ENCODE measurements around the gene MRPL52.
"Not testable (repeated sequence)": the region's sequence is repeated elsewhere in the genome, so short reads cannot be mapped to it uniquely, and the experiment has no call there.

The MRPL52 gene

DNA sequence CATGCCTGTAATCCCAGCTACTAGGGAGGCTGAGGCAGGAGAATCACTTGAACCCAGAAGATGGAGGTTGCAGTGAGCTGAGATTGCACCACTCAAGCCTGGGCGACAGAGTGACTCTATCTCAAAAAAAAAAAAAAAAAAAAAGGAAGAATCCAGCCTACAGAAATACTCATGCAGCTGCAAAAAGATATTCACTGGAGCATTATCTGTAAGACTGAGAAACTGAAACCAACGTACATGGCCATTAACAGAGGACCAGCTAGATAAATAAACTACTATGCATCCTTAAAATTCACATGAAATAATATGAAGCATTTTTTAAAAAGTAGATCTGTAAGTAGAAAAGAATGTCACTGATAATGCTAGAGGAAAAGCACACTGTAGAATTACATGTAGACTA, 18.0 kb upstream of the MRPL52 start:
- DNase-seq = no peak

DNA sequence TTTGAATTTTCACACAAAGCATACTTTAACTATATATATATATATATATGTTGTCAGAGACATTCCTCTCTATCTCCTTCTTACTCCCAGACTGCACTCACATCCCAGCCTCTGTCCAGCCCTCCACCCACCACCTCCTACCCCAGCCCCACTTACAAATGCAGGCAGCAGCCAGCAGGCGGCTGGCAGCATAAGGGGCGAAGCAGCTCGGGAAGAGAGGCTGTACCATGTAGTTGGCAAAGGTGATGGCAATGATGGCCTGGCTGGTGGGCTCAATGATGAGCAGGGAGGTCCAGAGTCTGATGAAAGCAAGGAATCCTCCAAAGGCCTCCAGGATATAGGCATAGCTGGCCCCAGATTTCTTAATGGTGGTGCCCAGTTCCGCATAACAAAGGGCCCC, 16.9 kb upstream of the MRPL52 start:
- no peak for DNase-seq

DNA sequence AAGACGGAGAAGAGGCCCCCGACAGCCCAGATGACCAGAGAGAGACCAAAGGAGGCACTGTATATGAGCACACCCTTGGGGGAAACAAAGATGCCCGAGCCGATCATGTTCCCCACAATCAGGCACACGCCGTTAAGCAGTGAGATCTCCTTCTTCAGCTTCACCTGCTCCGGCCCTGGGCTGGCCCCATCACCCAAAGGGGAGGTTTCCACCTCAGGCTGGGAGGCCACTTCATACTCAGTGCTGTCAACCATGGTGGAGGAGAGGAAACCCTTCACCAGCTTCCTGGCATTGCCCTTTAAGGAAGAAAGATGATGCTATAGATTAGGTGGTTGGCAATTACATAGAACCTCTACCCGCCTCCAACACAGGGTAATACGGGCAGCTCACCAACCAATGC, 16.5 kb upstream of the MRPL52 start:
- DNase-seq = no peak

DNA sequence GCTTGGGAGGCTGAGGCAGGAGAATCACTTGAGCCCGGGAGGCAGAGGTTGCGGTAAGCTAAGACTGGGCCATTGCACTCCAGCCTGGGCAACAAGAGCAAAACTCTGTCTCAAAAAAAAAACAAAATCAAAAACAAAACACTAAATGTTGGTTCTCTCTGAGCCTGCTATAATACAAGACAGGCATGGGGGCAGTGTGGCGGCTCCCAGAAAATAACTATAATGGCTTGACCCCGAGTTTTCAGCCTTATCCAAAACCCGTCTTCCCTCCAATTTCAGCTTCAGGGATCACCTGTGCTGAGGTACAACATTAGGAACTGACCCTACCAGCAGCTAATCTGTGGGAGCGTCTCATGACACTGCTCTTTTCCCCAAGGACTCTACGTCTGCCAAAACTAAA, 15.3 kb upstream of the MRPL52 start:
- DNase-seq = no peak

DNA sequence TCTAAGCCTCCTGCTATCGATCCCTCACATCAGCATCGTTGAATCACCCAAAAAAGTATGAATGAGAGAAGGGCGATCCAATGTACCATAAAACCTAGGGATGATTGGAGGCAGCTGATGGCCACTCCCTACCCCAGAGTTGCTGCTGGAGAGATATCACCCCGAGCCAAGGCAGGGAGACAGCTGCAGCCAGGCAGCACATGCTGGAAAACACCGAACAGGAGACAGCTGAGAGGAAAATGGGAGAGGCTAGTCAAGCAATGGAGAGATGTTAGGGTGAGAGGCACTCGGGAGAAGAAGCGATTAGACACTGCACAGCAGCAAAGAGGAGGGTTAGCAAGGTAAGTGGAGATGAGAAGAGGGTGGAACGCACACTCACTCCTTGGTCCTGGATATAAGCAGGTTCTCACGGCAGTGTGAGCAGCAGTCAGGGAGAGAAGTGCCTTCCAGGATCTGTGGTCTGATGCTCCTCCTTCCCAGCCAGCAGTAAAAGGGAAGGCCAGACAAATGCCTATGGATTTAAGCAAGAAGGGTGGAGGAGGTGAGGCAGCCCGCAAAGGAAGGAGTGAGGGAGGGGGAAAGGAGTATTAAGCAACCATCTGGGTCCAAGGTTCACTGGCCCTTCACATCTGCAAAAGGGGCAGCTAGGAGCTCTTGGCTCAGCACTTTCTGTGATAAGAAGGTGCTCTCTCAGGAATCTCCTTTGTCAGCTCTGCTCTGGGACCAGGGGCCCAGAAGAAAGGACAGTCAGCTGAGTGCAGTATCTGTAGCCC, 14.6 kb upstream of the MRPL52 start, which contains the start of gene SLC7A7:
SLC7A7 (minus strand) TSS at position 495 of the 773 bp plus-strand sequence. CDS start 2,037 bp downstream, outside the sequence.
- DNase-seq = no peak

DNA sequence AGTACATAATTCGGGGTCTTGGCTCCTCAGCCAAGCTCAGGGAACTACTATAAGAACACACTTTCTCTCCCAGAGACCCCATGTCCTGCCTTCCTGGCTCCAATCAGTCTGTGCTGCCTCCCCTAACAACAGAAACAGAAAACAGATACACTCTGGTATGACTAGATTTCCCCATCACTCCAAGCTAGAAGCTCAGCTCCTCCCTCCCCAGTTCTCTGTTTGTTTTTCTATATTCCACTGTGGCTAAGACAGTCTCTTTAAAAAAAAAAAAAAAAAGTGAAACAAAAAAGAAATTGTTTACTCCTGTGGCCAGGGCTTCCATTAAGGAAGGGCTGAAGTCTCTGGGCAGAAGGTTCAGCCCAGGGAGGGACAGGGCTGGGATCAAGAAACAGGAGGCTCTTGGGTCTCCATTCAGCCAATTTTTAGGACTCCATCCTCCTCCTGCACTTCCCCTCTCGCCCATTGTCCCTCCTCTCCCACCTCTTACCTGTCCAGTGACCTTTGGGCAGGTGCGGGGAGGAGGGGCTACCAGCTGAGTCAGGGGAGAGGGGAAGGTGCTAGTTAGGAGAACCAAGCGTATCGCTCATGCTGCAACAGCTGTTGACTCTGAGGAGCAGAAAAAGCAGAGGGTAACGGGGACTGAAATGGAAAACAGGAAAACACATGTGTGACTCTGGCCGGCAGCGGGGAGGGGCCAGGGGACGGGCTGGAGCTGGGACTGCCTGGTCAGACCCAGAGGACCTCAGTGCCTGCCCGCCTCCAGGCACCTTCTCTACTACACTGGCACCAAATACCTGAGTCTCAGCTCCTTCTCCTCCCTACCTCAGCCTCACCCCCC, 10.3 kb upstream of the MRPL52 start:
- DNase-seq = no peak

DNA sequence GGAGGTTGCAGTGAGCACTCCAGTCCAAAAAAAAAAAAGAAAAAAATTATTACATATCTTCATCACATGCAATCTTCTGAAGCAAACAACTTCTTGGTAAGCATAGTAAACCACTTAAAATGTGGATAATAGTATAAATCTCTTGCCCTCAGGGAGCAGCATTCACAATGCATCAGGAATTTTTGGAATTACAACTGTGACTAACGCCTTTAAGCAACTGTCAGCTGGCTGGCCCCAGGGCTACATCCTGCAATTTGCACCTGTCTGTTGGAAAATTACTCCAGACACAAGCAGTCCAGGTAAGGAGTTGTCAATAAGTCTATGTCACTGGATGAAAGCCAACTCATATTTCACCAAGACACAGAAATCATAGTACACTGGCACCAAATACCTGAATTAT, 9.0 kb upstream of the MRPL52 start:
- no peak for DNase-seq

DNA sequence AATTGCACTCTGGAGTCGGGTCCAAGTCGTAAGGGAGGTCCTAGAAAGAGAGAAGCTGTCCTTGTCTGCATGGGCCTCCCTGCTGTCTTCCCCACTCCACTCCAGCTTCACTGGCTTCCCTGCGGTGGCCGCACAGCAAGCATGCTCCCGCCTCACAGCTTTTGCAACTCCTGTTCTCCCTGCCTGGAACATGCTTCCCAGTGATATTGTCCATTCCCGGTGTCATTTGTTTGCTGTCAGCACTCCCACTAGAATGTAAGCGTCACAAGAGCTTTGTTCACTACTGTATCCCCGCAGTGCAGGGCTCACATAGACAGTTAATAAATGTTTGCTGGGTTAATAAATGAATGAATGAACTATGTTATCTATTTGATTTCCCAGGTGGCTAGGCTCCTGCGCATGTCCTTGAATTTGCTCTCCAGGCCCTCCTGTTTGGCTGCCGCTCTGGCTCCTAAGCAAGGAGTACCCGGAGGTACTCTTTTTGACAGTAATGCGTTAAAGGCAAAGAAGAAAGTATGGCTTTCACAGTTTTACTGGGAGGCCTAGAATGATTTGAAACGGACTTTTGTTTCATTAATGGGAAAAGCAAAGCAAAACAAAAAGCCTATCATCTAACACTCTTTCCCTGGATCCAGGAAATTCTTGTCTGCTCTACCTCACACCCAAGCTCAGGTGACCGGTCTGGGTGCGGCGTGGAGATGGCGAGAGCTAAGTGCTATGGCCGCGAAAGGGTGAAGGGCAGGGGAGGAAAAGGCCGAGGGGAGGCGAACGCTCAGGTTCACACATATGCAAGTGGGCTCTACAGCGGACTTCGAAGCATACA, 8.3 kb upstream of the MRPL52 start:
- no peak for DNase-seq

DNA sequence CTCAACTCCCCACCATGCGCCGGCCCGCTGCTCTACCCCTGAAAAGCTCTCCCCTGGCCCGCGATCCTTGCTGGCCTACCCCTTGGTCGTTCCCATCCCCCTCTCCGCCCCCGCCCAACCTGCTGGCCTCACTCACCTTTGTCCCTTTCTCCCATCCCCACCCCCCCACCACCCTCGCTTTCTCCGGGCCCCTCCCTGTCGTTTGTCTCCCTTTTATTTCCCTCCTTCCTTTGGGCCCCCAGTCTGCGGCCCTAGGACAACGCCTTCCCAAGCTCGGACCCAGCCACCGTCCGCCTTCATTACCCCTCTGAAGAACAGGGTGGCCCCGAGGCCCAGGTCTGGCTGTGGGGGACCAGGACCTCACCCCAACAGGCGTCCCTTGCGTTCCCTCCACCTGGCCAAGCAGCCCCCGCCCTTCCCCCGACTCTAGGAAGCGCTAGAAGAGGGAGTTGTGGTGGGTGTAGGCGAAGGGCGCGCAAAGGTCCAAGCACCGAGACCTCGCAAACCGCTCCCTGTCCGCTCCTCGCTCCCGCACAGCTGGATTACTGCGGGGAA, 7.6 kb upstream of the MRPL52 start:
- DNase-seq = no peak

DNA sequence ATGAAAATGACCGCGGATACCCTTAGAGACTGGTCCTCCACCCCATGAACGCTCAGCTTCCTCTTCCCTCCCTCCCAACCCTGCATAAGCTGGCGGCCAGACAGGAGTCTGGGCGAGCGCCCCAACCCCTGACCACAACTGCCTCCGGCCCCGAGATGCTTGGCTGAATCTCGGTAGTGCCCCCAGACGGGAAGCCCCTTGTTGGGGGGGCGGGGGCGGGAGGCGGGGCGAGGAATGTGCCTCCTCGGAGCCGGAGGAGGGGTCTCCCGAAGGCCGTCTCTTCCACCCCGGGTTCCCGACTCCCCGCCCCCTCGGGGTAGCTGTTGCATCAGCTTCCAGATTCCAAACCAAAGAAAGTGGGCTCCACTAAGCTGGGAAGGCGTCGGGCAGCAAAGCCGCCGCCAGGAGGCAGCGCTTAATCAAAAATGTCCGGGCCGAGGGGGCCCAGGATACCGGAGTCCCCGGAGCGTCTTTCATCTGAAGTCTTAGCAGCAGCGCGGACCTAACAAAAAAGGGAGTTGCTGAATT, 7.1 kb upstream of the MRPL52 start:
- DNase-seq = peak; percentile 24

DNA sequence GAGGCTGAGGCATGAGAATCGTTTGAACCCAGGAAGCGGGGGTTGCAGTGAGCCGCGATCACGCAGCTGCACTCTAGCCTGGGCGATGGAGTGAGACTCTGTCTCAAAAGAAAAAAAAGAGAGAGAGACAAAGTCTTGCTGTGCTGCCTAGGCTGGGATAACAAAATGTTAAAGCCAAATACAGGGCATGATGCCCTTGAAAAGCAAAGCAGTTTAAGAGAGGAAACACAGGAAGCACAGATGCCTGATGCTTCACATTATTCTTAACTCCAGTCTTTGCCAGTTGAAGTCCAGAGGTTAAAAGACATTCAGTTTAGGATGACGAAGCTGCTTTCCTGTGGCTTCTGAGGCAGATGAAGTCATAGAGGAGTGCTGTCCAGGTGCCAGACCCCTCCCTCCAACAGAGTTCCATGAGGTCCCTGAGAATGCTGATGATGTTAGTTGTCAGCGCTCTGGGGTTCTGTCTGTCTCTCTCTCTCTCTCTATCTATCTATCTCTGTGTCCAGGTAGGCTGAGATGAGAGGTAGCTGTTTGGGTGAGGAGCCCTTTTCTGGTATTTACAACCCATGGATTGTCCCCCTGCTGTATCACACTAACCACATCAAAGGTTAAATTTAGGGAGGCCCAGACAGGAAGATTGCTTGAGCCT, 4.9 kb upstream of the MRPL52 start:
- no peak for DNase-seq

DNA sequence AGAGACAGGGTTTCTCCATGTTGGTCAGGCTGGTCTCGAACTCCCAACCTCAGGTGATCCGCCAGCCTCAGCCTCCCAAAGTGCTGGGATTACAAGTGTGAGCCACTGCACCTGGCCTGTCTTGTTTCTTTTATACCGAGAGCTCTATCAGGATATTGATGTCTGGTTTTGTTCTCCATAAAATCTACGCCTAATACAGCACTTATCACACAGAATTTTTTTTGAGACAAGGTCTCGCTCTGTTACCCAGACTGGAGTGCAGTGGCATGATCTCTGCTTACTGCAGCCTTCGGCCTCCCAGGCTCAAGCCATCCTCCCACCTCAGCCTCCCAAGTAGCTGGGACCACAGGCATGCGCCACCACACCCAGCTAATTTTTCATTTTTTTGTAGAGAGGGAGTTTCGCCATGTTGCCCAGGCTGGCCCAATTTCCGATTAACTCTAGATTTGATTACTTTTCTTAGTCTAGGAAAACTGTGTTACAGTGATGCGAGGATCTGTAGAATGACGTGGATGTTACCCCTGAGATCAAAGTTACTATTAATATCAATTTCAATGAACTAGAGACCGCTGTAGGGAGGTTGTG, 519 bp upstream of the MRPL52 start:
- DNase-seq = not testable (repeated sequence)

DNA sequence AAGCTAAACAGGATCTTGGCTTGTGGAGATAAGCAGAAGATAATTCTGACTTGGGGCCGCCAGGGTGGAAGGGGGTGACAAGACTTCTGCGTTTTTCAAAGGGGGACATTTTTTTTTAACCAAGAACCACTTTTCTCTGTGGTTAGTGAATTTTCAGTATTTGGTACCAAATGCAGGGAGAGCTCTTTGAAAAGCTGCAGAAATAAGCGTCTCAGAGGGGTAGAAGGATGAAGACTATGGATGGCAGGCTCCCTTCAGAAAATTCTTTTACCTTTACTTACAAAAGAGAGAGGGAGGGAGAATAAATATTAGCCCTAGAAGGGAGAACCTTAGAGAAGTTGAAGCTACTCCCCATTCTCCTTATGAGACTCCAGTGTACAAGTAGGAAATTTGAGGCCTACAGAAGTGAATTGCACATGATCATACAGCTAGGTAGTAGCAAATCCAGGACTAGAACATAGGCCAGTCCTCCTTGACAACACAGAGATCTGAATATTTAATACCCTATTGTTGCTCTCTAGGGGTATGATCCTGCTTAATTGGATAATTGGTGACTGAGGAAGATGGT, 840 bp downstream of the MRPL52 start:
- DNase-seq = no peak

DNA sequence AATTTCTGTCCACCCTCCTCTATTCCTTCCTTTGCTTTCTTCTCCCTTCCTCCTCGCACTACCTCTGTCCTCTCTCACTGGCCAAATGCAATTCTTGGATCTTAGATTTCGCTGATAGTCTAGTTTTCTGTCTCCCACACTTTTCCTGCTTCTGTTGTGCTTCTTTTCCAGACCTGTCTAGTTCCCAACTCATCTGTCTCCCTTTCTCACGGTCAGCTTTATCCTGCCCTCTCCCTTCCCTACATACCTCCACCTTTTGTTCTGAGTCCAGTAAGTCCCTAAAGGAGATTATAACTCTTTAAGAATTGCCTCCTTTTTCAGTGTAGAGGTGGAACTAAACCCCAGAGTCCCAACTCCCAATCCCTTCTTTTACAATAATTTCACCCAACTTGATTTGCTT, 5.8 kb downstream of the MRPL52 start:
- DNase-seq = no peak

DNA sequence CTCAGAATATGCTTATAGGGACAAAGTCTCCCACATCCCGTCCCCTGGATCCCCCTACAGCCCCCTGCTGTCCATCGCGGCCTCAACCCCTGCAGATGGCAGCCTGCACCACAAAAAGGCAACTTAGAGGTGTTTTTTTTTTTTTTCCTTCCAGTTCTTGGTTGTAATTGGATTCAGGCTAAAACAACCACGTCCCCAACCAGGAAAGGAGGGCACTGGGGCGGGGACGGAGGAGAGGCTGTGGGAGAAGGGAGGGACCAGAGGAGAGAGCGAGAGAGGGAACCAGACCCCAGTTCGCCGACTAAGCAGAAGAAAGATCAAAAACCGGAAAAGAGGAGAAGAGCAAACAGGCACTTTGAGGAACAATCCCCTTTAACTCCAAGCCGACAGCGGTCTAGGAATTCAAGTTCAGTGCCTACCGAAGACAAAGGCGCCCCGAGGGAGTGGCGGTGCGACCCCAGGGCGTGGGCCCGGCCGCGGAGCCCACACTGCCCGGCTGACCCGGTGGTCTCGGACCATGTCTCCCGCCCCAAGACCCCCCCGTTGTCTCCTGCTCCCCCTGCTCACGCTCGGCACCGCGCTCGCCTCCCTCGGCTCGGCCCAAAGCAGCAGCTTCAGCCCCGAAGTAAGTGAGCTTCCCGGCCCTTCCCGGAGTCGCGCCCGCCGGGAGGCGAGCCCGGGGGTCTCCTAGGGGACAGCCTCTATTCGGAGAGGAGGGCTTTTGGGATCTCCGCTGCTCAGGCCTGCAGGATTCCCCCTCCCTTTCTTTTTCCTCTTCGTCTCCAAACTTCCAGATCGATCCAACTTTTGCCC, 6.8 kb downstream of the MRPL52 start, which contains the start of gene MMP14:
MMP14 (plus strand) TSS at position 285 of the 813 bp plus-strand sequence; CDS start at position 518, 233 bp downstream.
- DNase-seq = no peak

DNA sequence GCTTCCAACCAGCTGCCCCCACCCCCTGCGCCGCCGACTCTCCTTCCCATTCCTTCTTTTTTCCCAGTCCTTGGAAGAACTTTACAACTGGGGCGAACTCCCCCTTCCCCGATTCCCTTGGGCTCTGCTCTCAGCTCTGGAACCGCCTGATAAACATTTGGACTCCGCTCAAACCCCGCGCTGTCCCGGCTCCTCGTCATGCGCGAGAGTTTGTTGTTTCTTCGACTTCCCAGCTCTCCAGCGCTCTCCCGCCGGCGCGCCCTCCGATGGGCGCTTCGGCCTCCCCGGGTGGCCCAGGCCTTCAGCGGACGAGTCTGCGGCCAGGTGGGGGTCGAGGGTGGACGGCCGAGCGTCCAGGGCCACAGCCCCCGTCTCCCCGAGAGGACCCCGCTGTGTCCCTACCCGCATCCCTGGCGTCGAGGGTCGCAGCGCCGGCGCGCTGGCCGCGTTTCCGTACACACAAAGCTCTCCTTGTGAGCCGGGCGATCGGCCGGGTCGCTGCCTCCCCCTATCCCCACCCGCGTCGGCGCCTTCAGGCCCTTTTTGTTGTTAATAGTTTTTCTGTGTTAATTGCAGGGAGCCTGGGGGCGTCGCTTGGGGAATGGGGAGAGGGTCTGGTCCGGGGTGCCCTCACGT, 7.5 kb downstream of the MRPL52 start:
- no peak for DNase-seq

DNA sequence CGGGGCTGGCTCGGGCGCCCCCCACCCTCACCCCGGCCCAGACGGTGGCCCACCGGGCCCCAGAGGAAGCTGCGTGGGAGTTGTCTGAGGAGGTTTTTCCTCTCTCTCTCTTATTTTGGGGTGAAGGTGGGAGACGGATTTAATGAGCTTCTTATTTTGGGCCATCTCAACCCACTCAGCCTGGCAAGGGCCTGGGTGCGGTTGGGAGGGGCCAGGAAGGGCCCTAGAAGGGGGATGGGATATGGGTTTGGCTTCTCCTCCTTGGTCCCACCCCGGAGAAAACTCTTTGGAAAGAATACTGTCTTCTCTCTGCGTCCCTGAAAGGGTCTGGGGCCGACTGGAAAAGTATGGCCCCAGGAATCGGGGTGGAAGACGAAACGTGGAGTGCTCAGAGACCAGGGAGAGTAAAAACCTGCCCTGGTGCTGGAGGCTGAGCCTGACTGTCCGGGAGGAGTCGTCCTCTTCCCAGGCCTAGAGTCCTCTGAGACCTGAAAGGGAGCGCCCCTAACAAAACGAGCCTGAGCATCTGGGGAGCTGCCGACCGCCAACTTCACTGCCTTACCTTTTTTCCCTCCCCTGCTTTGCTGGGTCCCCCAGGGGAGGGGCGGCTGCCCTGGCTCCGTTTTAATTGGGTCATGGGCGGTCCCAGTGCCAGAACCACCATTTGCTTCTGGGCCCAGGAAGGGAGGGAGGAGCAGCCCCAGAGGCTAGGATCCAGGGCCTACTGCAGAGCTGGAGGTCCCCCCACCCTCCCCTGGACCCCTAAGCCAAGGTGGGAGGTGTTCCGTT, 8.3 kb downstream of the MRPL52 start:
- no peak for DNase-seq

DNA sequence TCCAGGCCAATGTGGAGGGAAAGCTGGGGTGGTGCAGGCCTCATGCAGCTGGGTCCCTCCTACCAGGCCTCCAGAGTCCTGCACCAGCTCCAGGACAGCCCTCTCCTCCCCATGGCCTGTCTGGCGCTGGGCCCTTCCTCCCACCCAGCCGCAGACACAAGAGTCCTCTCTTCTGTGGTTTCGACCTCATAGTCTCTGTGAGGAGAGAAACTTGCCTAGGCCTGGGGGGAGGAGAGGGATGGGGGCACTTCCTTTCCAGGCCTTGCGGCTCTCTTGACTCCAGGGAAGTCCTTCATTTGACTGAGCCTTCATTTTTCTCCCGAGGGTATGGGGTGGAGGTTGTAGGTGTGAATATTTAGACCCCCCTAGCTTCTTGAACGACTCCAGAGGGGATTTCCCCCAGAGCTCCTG, 8.9 kb downstream of the MRPL52 start:
- DNase-seq = no peak
